Sigmoid colon (tissue), 7 donors: Measurements from ENCODE around the gene KLF14. TPM values are rescaled to one million over a fixed set of nuclear protein-coding genes. Genes with fewer than 3 reads are reported as not detected.

Experiments
- DNase-seq: peaks from one replicate; pipeline ENCODE4 v3.0.0-alpha.2; 2019
- H3K27ac ChIP-seq, 4 donors: fragments of 200-600 bp; sonication (generic); one replicate each; pipeline ENCODE4 v1.5.1; 2016 to 2019; ENCODE audit warnings: mild to moderate bottlenecking in 1 of 4
- H3K27me3 ChIP-seq, 3 donors: fragments of 200-600 bp; sonication (generic); one replicate each; pipeline ENCODE4 v1.5.1; 2019; ENCODE audit warnings: mild to moderate bottlenecking in 1 of 3
- H3K36me3 ChIP-seq, 4 donors: fragments of 200-600 bp; sonication (generic); one replicate each; pipeline ENCODE4 v1.5.1; 2016 to 2019
- H3K4me1 ChIP-seq, 4 donors: fragments of 200-600 bp; sonication (generic); one replicate each; pipeline ENCODE4 v1.5.1; 2017 to 2019
- H3K4me3 ChIP-seq, 4 donors: fragments of 200-600 bp; sonication (generic); one replicate each; pipeline ENCODE4 v1.5.1; 2017 to 2019; ENCODE audit warnings: mild to moderate bottlenecking in 2 of 4, moderate library complexity in 1 of 4
- H3K9me3 ChIP-seq, 4 donors: fragments of 200-600 bp in 3 of 4; sonication (generic) in 3 of 4; one replicate each; pipeline versions ENCODE4 v1.5.1 to v1.6.1; 2013 to 2019
- EP300 ChIP-seq, 4 donors: sonication (generic); formaldehyde crosslinking; IDR thresholded peaks; one replicate each; pipeline ENCODE4 v1.6.1; 2017; ENCODE audit warnings: antibody characterized with exemption in 4 of 4
- POLR2A ChIP-seq, 2 donors: fragments of 450-650 bp; IDR thresholded peaks; one replicate each; pipeline ENCODE4 v1.6.1; 2016; ENCODE audit warnings: antibody characterized with exemption in 2 of 2, mild to moderate bottlenecking in 2 of 2, moderate library complexity in 2 of 2
- POLR2AphosphoS5 ChIP-seq, 4 donors: sonication (generic); formaldehyde crosslinking; IDR thresholded peaks; one replicate each; pipeline ENCODE4 v1.6.1; 2017; ENCODE audit warnings: antibody characterized with exemption in 4 of 4
- WGBS, 2 donors: extraction: QIAGEN DNeasy Blood & Tissue Kit; methylation state at CpG; one replicate each; pipeline ENCODE4 v1.1.7; 2013; 5-methylcytosine and 5-hydroxymethylcytosine counted together
- intact Hi-C: fragments of 100-400 bp; cut with DNase I; formaldehyde crosslinking; loops from one replicate; pipeline ENCODE4 v1.15.1; 2023
- polyA plus RNA-seq, 3 donors: library from polyadenylated mRNA; stranded (reverse); fragments of 200-250 nt; gene quantifications; one replicate each; pipeline ENCODE4 v1.2.3, GENCODE V29; 2013
- total RNA-seq, 4 donors: library from RNA; depleted of rRNA; stranded (reverse); fragments of >200 nt; gene quantifications; one replicate each; pipeline ENCODE4 v1.1.0, GENCODE V29; 2016
- TF ChIP-seq, protein P1 (sequence below), 4 experiments: fragments of 450-650 bp in 3 of 4; fragments of 200-600 bp in 1 of 4; IDR thresholded peaks; one replicate each; pipeline ENCODE4 v1.5.1; 2016 to 2019; ENCODE audit warnings: antibody characterized with exemption in 4 of 4, mild to moderate bottlenecking in 3 of 4, moderate library complexity in 2 of 4
- donor health status: healthy with polysubstance abuse.
- donor health status: Bipolar disorder and iron deficiency.
- donor health status: healthy.

Gene KLF14
- total and polyA plus RNA-seq, 7 donors, result 0.03 TPM; not detected in 6

DNA sequence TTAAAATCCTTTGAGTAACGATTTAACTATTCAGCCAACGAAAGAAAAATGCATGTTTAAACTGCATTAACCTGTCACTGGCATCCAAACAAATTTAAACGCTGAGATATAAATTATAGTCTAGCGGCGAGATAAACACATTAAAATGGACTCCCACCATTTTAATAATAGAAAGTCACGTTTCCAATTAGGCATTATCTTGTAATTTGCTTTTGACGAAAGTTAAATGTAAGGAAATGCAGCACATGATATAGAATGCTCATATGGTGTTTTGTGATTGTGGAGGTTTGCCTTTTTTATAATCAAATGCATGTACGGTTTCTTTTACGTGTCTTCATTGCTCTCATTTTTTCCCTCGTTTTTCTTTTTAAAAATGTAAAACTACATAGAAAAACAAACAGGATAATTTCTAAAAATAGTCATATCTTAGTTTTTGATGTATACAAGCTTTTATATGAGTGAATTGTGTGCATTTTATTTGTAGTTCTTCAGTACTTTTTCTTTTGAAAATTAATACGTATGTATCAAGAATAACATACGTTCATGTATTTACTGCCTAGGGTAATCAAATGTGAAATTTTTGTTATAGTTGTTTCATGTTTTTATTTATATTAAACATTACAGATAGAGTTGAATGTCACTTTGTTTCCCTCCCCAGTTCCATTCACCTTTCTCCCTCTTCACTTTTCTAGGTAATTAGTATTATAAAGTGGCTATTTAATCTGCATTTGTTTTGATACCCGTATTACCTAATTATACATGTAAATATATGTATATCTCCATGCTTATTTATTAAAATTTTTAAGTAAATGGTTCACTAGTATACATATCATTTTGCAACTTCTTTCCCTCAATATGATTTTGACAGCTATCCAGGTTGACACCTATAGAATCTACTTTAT lies 1.1 kb upstream of the KLF14 start:
- 5 to 12% methylated on average over 13 of the region's 13 CpGs for WGBS, 2 donors
- H3K27me3 ChIP-seq, result peaks cover 19 to 94% (median 58%) of the 10 kb centered on the region in 3 donors
- no peak for TF ChIP-seq EP300 (IDR thresholded peaks at IDR 0.05)
- TF ChIP-seq POLR2AphosphoS5 (IDR thresholded peaks at IDR 0.05), result peak in 1 of 4 donors; percentile 28
- peak overlapping the region; percentile 4 to 50 (median 40) for H3K4me3 ChIP-seq
- intact Hi-C loops, result no loop called here
- peaks cover 20 to 40% (median 30%) of the 10 kb centered on the region in 4 donors for H3K9me3 ChIP-seq
- H3K27ac ChIP-seq, result peak overlapping the region in 1 of 4 donors; percentile 52
- DNase-seq, result no peak
- H3K36me3 ChIP-seq, result no peaks in the 10 kb centered on the region
- no peaks in the 10 kb centered on the region for H3K4me1 ChIP-seq

DNA sequence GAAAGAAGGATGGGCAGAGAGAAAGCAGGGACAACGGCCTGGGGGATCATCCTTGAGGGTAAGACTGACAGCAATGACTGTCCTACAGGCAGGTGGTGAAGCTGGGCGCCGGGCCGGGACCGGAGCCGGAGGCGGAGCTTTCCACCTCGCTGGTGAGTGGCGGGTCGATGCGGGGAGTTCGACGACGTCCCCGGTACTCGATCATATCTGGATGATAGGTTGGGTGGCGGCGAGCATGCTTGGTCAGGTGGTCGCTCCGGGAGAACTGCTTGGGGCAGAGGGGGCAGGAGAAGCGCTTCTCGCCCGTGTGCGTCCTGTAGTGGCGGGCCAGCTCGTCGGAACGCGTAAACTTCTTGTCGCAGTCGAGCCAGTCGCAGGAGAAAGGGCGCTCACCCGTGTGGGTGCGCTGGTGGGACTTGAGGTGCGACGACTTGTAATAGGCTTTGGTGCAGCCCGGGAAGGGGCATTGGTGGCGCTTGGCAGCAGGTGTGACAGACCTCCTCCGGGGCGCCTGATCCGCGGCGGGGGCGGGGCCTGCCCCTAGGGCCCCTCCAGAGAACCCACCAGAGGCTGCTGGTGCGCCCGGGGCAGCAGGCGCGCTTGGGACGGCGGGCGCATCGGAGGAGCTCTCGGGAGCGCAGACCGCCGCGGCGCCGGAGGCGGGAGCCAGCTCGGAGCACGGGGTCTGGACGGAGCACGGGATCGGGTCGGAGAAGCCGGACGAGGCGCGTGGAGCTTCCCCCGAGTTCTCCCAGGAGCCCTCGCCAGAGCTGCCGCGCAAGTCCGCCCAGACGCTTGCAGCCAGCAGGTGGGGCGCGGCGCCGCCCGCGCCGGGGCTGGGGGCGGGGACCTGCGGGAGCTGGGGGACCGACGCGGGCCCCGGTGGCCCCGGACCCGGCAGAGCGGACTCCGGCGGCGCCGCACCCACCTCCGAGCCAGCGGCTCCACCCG lies 752 bp downstream of the KLF14 start:
- intact Hi-C loops, result no loop called here
- 11 to 16% methylated on average over 100 of the region's 100 CpGs for WGBS, 2 donors
- Histone ChIP-seq H3K27me3 (peaks cover 19 to 83% (median 56%) of the 10 kb centered on the region in 3 donors), H3K27ac (peak overlapping the region in 2 of 4 donors; percentile 48 to 58), H3K9me3 (peaks cover 20 to 40% (median 30%) of the 10 kb centered on the region in 4 donors), H3K4me1 (no peaks in the 10 kb centered on the region), H3K36me3 (no peaks in the 10 kb centered on the region), H3K4me3 (peak overlapping the region in 3 of 4 donors; percentile 37 to 50 (median 43))
- TF ChIP-seq POLR2AphosphoS5 (IDR thresholded peaks at IDR 0.05) (no peak), POLR2A (IDR thresholded peaks at IDR 0.05) (no peak)
- no peak for DNase-seq

DNA sequence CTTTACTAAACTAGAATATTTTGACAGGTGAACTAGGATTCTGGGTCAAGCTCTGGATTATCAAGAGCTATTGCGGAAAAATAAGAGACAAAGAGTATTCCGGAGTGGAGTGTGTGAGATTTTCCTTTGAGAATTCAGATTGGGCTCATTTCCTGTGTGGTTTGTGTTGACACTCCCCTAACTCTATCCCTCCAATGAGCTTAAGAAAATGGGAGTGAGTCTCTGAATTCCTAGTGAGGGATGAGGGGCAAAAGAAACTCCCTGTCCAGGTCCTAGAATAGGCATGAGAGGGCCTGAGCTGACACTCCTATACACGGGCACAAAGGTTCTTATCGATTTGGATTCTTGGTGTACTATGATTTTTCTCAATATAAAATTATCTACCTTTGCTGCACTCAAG lies 10.2 kb downstream of the KLF14 start:
- no peaks in the 10 kb centered on the region for H3K27me3 ChIP-seq
- TF ChIP-seq POLR2AphosphoS5 (IDR thresholded peaks at IDR 0.05) (no peak), POLR2A (IDR thresholded peaks at IDR 0.05) (no peak), EP300 (IDR thresholded peaks at IDR 0.05) (no peak)
- TF ChIP-seq, protein P1, sequence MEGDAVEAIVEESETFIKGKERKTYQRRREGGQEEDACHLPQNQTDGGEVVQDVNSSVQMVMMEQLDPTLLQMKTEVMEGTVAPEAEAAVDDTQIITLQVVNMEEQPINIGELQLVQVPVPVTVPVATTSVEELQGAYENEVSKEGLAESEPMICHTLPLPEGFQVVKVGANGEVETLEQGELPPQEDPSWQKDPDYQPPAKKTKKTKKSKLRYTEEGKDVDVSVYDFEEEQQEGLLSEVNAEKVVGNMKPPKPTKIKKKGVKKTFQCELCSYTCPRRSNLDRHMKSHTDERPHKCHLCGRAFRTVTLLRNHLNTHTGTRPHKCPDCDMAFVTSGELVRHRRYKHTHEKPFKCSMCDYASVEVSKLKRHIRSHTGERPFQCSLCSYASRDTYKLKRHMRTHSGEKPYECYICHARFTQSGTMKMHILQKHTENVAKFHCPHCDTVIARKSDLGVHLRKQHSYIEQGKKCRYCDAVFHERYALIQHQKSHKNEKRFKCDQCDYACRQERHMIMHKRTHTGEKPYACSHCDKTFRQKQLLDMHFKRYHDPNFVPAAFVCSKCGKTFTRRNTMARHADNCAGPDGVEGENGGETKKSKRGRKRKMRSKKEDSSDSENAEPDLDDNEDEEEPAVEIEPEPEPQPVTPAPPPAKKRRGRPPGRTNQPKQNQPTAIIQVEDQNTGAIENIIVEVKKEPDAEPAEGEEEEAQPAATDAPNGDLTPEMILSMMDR (IDR thresholded peaks at IDR 0.05), result no peak
- H3K9me3 ChIP-seq, result no peaks in the 10 kb centered on the region
- DNase-seq, result no peak
- H3K4me3 ChIP-seq, result no peak overlapping the region
- WGBS, 2 donors, result 85% methylated on average over 4 of the region's 4 CpGs
- H3K27ac ChIP-seq, result no peak overlapping the region
- no peaks in the 10 kb centered on the region for H3K36me3 ChIP-seq
- H3K4me1 ChIP-seq, result no peaks in the 10 kb centered on the region
- intact Hi-C loops, result loop anchor here (10.0 kb wide), 2 partner anchors 479 to 649 kb away; partner anchors contain the start of gene KLHDC10

DNA sequence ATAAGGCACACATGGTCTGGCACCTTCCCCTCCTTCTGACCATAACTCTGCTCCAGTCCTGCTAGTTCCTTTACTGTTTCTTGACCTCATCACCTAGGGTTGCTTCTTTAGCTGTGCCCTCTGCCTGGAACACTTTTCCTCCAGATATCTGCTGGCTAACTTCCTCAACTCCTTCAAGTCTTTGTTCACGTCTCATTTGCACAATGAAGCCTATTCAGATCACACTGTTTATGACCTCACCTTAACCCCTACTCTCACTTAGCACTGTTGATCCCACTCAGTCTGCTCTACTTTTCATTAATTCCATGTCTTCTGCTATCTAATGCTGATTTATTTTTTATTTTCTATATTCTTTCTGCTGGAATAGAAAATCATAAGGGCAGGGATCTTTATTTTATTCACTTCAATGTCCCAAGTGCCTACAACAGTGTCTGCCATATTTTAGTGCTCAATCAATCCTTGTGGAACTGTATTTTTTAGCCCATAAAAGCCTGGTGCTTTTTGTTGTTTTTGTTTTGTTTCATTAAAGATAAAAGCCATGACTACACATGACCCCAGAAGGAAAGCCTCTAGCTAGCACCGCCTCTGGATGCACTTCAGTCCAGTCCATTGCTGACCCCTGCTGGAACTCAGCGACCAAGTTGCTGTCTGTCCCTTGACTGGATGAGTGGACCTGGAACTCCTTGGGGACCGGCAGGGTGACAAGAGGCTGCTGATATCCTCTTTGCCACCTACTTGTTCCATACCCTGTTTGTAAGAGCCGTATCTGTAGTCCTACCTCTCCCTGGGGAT lies 12.3 kb downstream of the KLF14 start:
- intact Hi-C loops, result loop anchor here (10.0 kb wide), 2 partner anchors 477 to 647 kb away; partner anchors contain the start of gene KLHDC10
- Histone ChIP-seq H3K4me1 (no peaks in the 10 kb centered on the region), H3K27me3 (no peaks in the 10 kb centered on the region), H3K9me3 (no peaks in the 10 kb centered on the region), H3K27ac (no peak overlapping the region), H3K36me3 (no peaks in the 10 kb centered on the region), H3K4me3 (no peak overlapping the region)
- no peak for TF ChIP-seq POLR2AphosphoS5 (IDR thresholded peaks at IDR 0.05)
- TF ChIP-seq, protein P1 (IDR thresholded peaks at IDR 0.05), result peak in 3 of 4 experiments; percentile 33 to 51 (median 33)
- no peak for TF ChIP-seq EP300 (IDR thresholded peaks at IDR 0.05)
- no peak for TF ChIP-seq POLR2A (IDR thresholded peaks at IDR 0.05)
- DNase-seq, result peak; percentile 72
- WGBS, 2 donors, result 22 to 38% methylated on average over 5 of the region's 5 CpGs

DNA sequence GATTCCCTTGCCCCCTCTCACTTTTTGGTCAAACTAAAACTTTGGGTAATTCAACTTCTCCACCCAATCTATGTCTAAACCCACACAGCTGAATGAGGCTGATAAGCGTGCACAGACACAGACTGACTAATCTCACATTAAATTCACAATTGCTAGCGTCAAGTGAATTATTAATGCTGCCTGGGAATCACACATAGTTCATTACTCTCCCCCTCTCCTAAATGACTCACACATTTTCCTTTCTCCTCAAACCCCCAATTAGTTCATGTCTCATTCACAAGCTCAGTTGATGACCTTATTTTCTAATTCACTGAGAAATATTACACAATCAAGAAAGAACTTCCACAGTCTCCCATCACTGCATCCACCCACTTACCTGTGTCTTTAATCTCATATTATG lies 14.5 kb downstream of the KLF14 start:
- no peak overlapping the region for H3K27ac ChIP-seq
- no peaks in the 10 kb centered on the region for H3K36me3 ChIP-seq
- TF ChIP-seq POLR2AphosphoS5 (IDR thresholded peaks at IDR 0.05), result no peak
- TF ChIP-seq EP300 (IDR thresholded peaks at IDR 0.05), result no peak
- TF ChIP-seq, protein P1 (IDR thresholded peaks at IDR 0.05), result no peak
- TF ChIP-seq POLR2A (IDR thresholded peaks at IDR 0.05), result no peak
- intact Hi-C loops, result no loop called here
- no peak overlapping the region for H3K4me3 ChIP-seq
- 55 to 74% methylated on average over 2 of the region's 2 CpGs for WGBS, 2 donors
- no peaks in the 10 kb centered on the region for H3K27me3 ChIP-seq
- DNase-seq, result no peak
- H3K9me3 ChIP-seq, result no peaks in the 10 kb centered on the region
- H3K4me1 ChIP-seq, result no peaks in the 10 kb centered on the region
